SH-SY5Y (cell line): ENCODE results near the gene MAN2B2.

ENCODE experiments used
- GATA2 ChIP-seq: IDR thresholded peaks from 2 replicates; pipeline ENCODE4 v1.6.1; 2011; ENCODE audit warnings: mild to moderate bottlenecking, low read depth, low read length
- GATA3 ChIP-seq: IDR thresholded peaks from 2 replicates; pipeline ENCODE4 v1.6.1; 2011; ENCODE audit warnings: low read depth, mild to moderate bottlenecking, low read length, moderate library complexity

DNA sequence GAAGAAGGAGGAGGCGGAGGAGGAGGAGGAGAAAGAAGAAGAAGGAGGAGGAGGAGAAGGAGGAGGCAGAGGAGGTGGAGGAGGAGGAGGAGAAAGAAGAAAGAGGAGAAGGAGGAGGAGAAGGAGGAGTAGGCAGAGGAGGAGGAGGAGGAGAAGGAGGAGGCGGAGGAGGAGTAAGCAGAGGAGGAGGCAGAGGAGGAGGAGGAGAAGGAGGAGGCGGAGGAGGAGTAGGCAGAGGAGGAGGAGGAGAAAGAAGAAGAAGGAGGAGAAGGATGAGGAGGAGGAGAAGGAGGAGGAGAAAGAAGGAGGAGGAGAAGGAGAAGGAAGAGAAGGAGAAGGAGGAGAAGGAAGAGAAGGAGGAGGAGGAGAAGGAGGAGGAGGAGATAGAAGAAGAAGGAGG, 85.4 kb downstream of the MAN2B2 start:
- TF ChIP-seq GATA2 (no peak), GATA3 (no peak)
